ENCODE data around the gene CEACAM8. TPM values are rescaled to one million over a fixed set of nuclear protein-coding genes. Genes with fewer than 3 reads are reported as not detected.

CEACAM8 gene
- total RNA-seq, 1 experiment from 2014 or later: not detected

DNA sequence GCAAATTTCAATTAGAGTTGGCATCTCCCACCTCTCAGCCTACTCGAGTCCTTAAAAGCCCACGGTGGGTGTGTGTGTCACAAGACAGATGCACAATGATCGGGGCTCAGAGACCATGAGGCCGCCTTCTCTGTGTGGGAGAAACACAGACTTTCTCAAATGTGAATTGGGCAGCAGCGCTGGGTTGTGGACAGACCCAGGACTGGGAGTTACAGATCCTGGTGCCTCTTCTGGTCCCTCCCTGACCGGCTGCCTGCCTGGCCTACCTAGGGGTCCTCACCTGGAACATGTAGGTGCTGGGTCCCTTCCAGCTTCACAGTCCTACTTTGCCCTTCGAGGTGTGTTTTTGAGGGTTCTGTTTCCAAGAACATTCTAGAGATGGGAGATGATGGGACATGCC lies 4.9 kb downstream of the CEACAM8 start:
- CTCF ChIA-PET: no interaction called here
- H3K36me3 ChIP-seq (ENCODE audit: control insufficient read depth in 1 of 2, insufficient read depth in 2 of 2, low read length in 2 of 2): no peaks in the 10 kb centered on the region
- H4K20me1 ChIP-seq (ENCODE audit: insufficient read depth): no peaks in the 10 kb centered on the region
- no peaks in the 10 kb centered on the region for H3K4me1 ChIP-seq (ENCODE audit: control insufficient read depth in 1 of 2, insufficient read depth in 2 of 2, low read length in 2 of 2)
- no TSS peak for BruUV-seq (replicated peaks)
- RAD21 ChIA-PET (ENCODE audit: low non-redundant PET in 1 of 2, low total read pairs in 2 of 2, uncharacterized antibody in 2 of 2, unreplicated experiment in 2 of 2): no interaction called here
- ATAC-seq: no peak
- H2AFZ ChIP-seq (ENCODE audit: low read depth, low read length, poor library complexity, severe bottlenecking): no peak overlapping the region
- H3K27me3 ChIP-seq (ENCODE audit: insufficient read depth, low read length): peaks cover 7% of the 10 kb centered on the region; the same call in 1 of the 2 replicates
- intact Hi-C loops (cut with micrococcal nuclease): no loop called here
- no peak for TF ChIP-seq JUND (IDR thresholded peaks at IDR 0.05)
- TF ChIP-seq SRF (IDR thresholded peaks at IDR 0.05; ENCODE audit: low read depth): no peak
- no peak for TF ChIP-seq SP1 (IDR thresholded peaks at IDR 0.05; ENCODE audit: low read depth)
- no peak for TF ChIP-seq ZNF274 (IDR thresholded peaks at IDR 0.05; ENCODE audit: low read depth, low read length)
- no peak for TF ChIP-seq EZH2phosphoT487 (IDR thresholded peaks at IDR 0.05; ENCODE audit: borderline replicate concordance)
- TF ChIP-seq ZFX (IDR thresholded peaks at IDR 0.05): no peak
- no peak for TF ChIP-seq CEBPB (IDR thresholded peaks at IDR 0.05; ENCODE audit: low read depth)
- TF ChIP-seq SIN3A (IDR thresholded peaks at IDR 0.05; ENCODE audit: low read depth): no peak
- no peak for TF ChIP-seq POLR2AphosphoS5 (IDR thresholded peaks at IDR 0.05; ENCODE audit: low read depth, low read length)
- no peak for TF ChIP-seq TCF7L2 (IDR thresholded peaks at IDR 0.05; ENCODE audit: borderline replicate concordance, extremely low read depth, insufficient read depth, insufficient read length)
- TF ChIP-seq EZH2 (IDR thresholded peaks at IDR 0.05): no peak
- TF ChIP-seq MAX (IDR thresholded peaks at IDR 0.05): no peak
- TF ChIP-seq CBX3 (IDR thresholded peaks at IDR 0.05; ENCODE audit: low read depth): no peak
- TF ChIP-seq, protein P1, sequence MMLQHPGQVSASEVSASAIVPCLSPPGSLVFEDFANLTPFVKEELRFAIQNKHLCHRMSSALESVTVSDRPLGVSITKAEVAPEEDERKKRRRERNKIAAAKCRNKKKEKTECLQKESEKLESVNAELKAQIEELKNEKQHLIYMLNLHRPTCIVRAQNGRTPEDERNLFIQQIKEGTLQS (IDR thresholded peaks at IDR 0.05): no peak
- TF ChIP-seq YY1 (IDR thresholded peaks at IDR 0.05; ENCODE audit: extremely low read depth, insufficient replicate concordance, low read depth, low read length): no peak
- TF ChIP-seq, protein P2, sequence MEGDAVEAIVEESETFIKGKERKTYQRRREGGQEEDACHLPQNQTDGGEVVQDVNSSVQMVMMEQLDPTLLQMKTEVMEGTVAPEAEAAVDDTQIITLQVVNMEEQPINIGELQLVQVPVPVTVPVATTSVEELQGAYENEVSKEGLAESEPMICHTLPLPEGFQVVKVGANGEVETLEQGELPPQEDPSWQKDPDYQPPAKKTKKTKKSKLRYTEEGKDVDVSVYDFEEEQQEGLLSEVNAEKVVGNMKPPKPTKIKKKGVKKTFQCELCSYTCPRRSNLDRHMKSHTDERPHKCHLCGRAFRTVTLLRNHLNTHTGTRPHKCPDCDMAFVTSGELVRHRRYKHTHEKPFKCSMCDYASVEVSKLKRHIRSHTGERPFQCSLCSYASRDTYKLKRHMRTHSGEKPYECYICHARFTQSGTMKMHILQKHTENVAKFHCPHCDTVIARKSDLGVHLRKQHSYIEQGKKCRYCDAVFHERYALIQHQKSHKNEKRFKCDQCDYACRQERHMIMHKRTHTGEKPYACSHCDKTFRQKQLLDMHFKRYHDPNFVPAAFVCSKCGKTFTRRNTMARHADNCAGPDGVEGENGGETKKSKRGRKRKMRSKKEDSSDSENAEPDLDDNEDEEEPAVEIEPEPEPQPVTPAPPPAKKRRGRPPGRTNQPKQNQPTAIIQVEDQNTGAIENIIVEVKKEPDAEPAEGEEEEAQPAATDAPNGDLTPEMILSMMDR (IDR thresholded peaks at IDR 0.05 in 2 of 3, conservative IDR thresholded peaks at IDR 0.05 in 1 of 3; ENCODE audit: borderline replicate concordance in 1 of 3, insufficient read depth in 1 of 3, low read depth in 2 of 3, low read length in 2 of 3): no peak
- no peak for TF ChIP-seq RAD21 (IDR thresholded peaks at IDR 0.05; ENCODE audit: low read depth)
- no peak for TF ChIP-seq POLR2A (IDR thresholded peaks at IDR 0.05; ENCODE audit: borderline replicate concordance, extremely low read depth, insufficient read depth, insufficient read length)
- POLR2A ChIA-PET: no interaction called here
- DNase-seq (ENCODE audit: low read depth, low spot score): no peak
- H3K9me2 ChIP-seq (ENCODE audit: insufficient read depth): no peaks in the 10 kb centered on the region
- no peaks in the 10 kb centered on the region for H3K79me2 ChIP-seq (ENCODE audit: insufficient read depth, low read length)
- no peaks in the 10 kb centered on the region for H3K9me3 ChIP-seq (ENCODE audit: control insufficient read depth in 1 of 2, insufficient read depth in 1 of 2, low read depth in 1 of 2, low read length in 2 of 2)
- H3K4me2 ChIP-seq (ENCODE audit: low read length): no peak overlapping the region
- H3K4me3 ChIP-seq (replicated peaks in 1 of 2; ENCODE audit: low read depth in 1 of 2, low read length in 2 of 2): no peak overlapping the region
- no peak overlapping the region for H3K27ac ChIP-seq (ENCODE audit: low read depth, low read length)
- H3K9ac ChIP-seq (ENCODE audit: low read length): no peak overlapping the region

Measured in HCT116 (cell line).